ENCODE measurements around the gene SSR2. TPM values are rescaled to one million over a fixed set of nuclear protein-coding genes. Genes with fewer than 3 reads are reported as not detected.
"Not testable (repeated sequence)": the region's sequence is repeated elsewhere in the genome, so short reads cannot be mapped to it uniquely, and the experiment has no call there.

Gene SSR2
- polyA plus RNA-seq, 1 donor (not counting 4 experiments of a cell fraction or from before 2014, with no cell fraction given): 302 TPM

GRCh38 chr1:155990005-155990739 is 30.6 kb downstream of the SSR2 start:
- H3K9me3 ChIP-seq (ENCODE audit: control insufficient read depth, low read depth, low read length): no peaks in the 10 kb centered on the region
- H3K9me1 ChIP-seq (ENCODE audit: control insufficient read depth, extremely low read depth, insufficient read depth, low read length): no peaks in the 10 kb centered on the region
- dilution Hi-C loops (cut with MboI; ENCODE audit: extremely low pct_ligation_motif_present, low sequenced_read_pairs): no loop called here
- H3K4me1 ChIP-seq (ENCODE audit: control insufficient read depth, extremely low read depth, insufficient read depth, low read length): peaks cover 3% of the 10 kb centered on the region
- H3K27me3 ChIP-seq (ENCODE audit: control insufficient read depth, extremely low read depth, insufficient read depth, low read length): no peaks in the 10 kb centered on the region
- H3K79me2 ChIP-seq (ENCODE audit: control insufficient read depth, insufficient read depth, low read length): no peaks in the 10 kb centered on the region
- no peaks in the 10 kb centered on the region for H4K20me1 ChIP-seq (ENCODE audit: control insufficient read depth, extremely low read depth, insufficient read depth, low read length)
- H3K4me2 ChIP-seq (ENCODE audit: control insufficient read depth, extremely low read depth, insufficient read depth, low read depth, low read length): no peak overlapping the region
- no peak overlapping the region for H3K27ac ChIP-seq (ENCODE audit: control insufficient read depth, insufficient read depth, low read length)
- no peak for FAIRE-seq
- H3K36me3 ChIP-seq (ENCODE audit: control insufficient read depth in 2 of 2, extremely low read depth in 1 of 2, insufficient read depth in 2 of 2, low read length in 2 of 2): no peaks in the 10 kb centered on the region
- DNase-seq (ENCODE audit: low read depth, low spot score): no peak
- no peak overlapping the region for H3K4me3 ChIP-seq (ENCODE audit: control insufficient read depth in 2 of 3, extremely low read depth in 1 of 3, insufficient read depth in 2 of 3, low read depth in 1 of 3, low read length in 3 of 3)
- no peak overlapping the region for H2AFZ ChIP-seq (ENCODE audit: control insufficient read depth, low read length)
- no peak overlapping the region for H3K9ac ChIP-seq (ENCODE audit: control insufficient read depth, extremely low read depth, insufficient read depth, low read length)
- TF ChIP-seq EZH2 (IDR thresholded peaks at IDR 0.05; ENCODE audit: low read length): no peak
- TF ChIP-seq CTCF (optimal IDR thresholded peaks at IDR 0.05 in 1 of 3, IDR thresholded peaks at IDR 0.05 in 1 of 3, conservative IDR thresholded peaks at IDR 0.05 in 1 of 3; ENCODE audit: extremely low read depth in 1 of 3, insufficient read depth in 2 of 3, low read length in 3 of 3): no peak

GRCh38 chr1:155989242-155990004 is 31.3 kb downstream of the SSR2 start:
- H3K4me1 ChIP-seq (ENCODE audit: control insufficient read depth, extremely low read depth, insufficient read depth, low read length): peaks cover 3% of the 10 kb centered on the region
- H3K9me1 ChIP-seq (ENCODE audit: control insufficient read depth, extremely low read depth, insufficient read depth, low read length): no peaks in the 10 kb centered on the region
- FAIRE-seq: peak; percentile 65
- DNase-seq (ENCODE audit: low read depth, low spot score): no peak
- H3K9me3 ChIP-seq (ENCODE audit: control insufficient read depth, low read depth, low read length): no peaks in the 10 kb centered on the region
- peak overlapping the region; percentile 28 for H2AFZ ChIP-seq (ENCODE audit: control insufficient read depth, low read length)
- H3K36me3 ChIP-seq (ENCODE audit: control insufficient read depth in 2 of 2, extremely low read depth in 1 of 2, insufficient read depth in 2 of 2, low read length in 2 of 2): no peaks in the 10 kb centered on the region
- no peak overlapping the region for H3K4me2 ChIP-seq (ENCODE audit: control insufficient read depth, extremely low read depth, insufficient read depth, low read depth, low read length)
- no peaks in the 10 kb centered on the region for H3K79me2 ChIP-seq (ENCODE audit: control insufficient read depth, insufficient read depth, low read length)
- no peaks in the 10 kb centered on the region for H4K20me1 ChIP-seq (ENCODE audit: control insufficient read depth, extremely low read depth, insufficient read depth, low read length)
- dilution Hi-C loops (cut with MboI; ENCODE audit: extremely low pct_ligation_motif_present, low sequenced_read_pairs): no loop called here
- TF ChIP-seq CTCF (optimal IDR thresholded peaks at IDR 0.05 in 1 of 3, IDR thresholded peaks at IDR 0.05 in 1 of 3, conservative IDR thresholded peaks at IDR 0.05 in 1 of 3; ENCODE audit: extremely low read depth in 1 of 3, insufficient read depth in 2 of 3, low read length in 3 of 3) (peak; percentile 98), EZH2 (IDR thresholded peaks at IDR 0.05; ENCODE audit: low read length) (no peak)
- H3K27ac ChIP-seq (ENCODE audit: control insufficient read depth, insufficient read depth, low read length): no peak overlapping the region
- H3K27me3 ChIP-seq (ENCODE audit: control insufficient read depth, extremely low read depth, insufficient read depth, low read length): no peaks in the 10 kb centered on the region
- no peak overlapping the region for H3K4me3 ChIP-seq (ENCODE audit: control insufficient read depth in 2 of 3, extremely low read depth in 1 of 3, insufficient read depth in 2 of 3, low read depth in 1 of 3, low read length in 3 of 3)
- no peak overlapping the region for H3K9ac ChIP-seq (ENCODE audit: control insufficient read depth, extremely low read depth, insufficient read depth, low read length)

- H3K4me3 ChIP-seq (ENCODE audit: control insufficient read depth in 2 of 3, extremely low read depth in 1 of 3, insufficient read depth in 2 of 3, low read depth in 1 of 3, low read length in 3 of 3); dilution Hi-C loops (cut with MboI; ENCODE audit: extremely low pct_ligation_motif_present, low sequenced_read_pairs); H3K36me3 ChIP-seq (ENCODE audit: control insufficient read depth in 2 of 2, extremely low read depth in 1 of 2, insufficient read depth in 2 of 2, low read length in 2 of 2); DNase-seq (ENCODE audit: low read depth, low spot score); H3K9ac ChIP-seq (ENCODE audit: control insufficient read depth, extremely low read depth, insufficient read depth, low read length); FAIRE-seq; H3K27me3 ChIP-seq (ENCODE audit: control insufficient read depth, extremely low read depth, insufficient read depth, low read length); H4K20me1 ChIP-seq (ENCODE audit: control insufficient read depth, extremely low read depth, insufficient read depth, low read length); H3K4me2 ChIP-seq (ENCODE audit: control insufficient read depth, extremely low read depth, insufficient read depth, low read depth, low read length); H3K9me3 ChIP-seq (ENCODE audit: control insufficient read depth, low read depth, low read length); H3K27ac ChIP-seq (ENCODE audit: control insufficient read depth, insufficient read depth, low read length); H3K9me1 ChIP-seq (ENCODE audit: control insufficient read depth, extremely low read depth, insufficient read depth, low read length); H3K79me2 ChIP-seq (ENCODE audit: control insufficient read depth, insufficient read depth, low read length); H2AFZ ChIP-seq (ENCODE audit: control insufficient read depth, low read length): not testable (repeated sequence)
- H3K4me1 ChIP-seq (ENCODE audit: control insufficient read depth, extremely low read depth, insufficient read depth, low read length): peaks cover 43% of the 10 kb centered on the region
These were observed 35.7 kb downstream of the SSR2 start for GRCh38 chr1:155984903-155985645.
